Fibroblast of the aortic adventitia (primary cell): ENCODE data around the gene PRKX. TPM values are rescaled to one million over a fixed set of nuclear protein-coding genes. Genes with fewer than 3 reads are reported as not detected.
"Not testable (repeated sequence)": the region's sequence is repeated elsewhere in the genome, so short reads cannot be mapped to it uniquely, and the experiment has no call there.

Source experiments
- DNase-seq: peaks from one replicate; pipeline ENCODE4 v3.0.0-alpha.2; 2010; ENCODE audit warnings: low read depth
- H3K4me3 ChIP-seq: 2 replicates; pipeline ENCODE4 v1.5.1; 2011; ENCODE audit warnings: low read depth, mild to moderate bottlenecking, control low read depth, low read length, moderate library complexity
- CTCF ChIP-seq: IDR thresholded peaks from 2 replicates; pipeline ENCODE4 v1.5.1; 2011; ENCODE audit warnings: mild to moderate bottlenecking, low read length, control low read depth, inconsistent platforms; ENCODE audit not compliant: insufficient read depth
- total RNA-seq: library from RNA; depleted of rRNA; stranded (reverse); fragments of >200 nt; gene quantifications from 2 replicates; pipeline ENCODE4 v1.2.3, GENCODE V29; 2012; ENCODE audit warnings: low replicate concordance

PRKX gene
- total RNA-seq, 1 donor: 7.5 TPM

GRCh38 chrX:3733043-3733430 lies 19.6 kb upstream of the PRKX start:
- no peak for DNase-seq

GRCh38 chrX:3732326-3733042 lies 19.0 kb upstream of the PRKX start:
- not testable (repeated sequence) for H3K4me3 ChIP-seq, DNase-seq

More at GRCh38 chrX:3733043-3733430, 19.6 kb upstream of the PRKX start:
- H3K4me3 ChIP-seq: no peak overlapping the region
- TF ChIP-seq CTCF: no peak

- peak; percentile 86 for DNase-seq
- no peak for TF ChIP-seq CTCF
- H3K4me3 ChIP-seq: no peak overlapping the region
These were observed 15.0 kb upstream of the PRKX start for GRCh38 chrX:3728454-3728853.

GRCh38 chrX:3723460-3723859 lies 10.0 kb upstream of the PRKX start:
- not testable (repeated sequence) for H3K4me3 ChIP-seq, DNase-seq

- peak; percentile 81 for DNase-seq
- H3K4me3 ChIP-seq: no peak overlapping the region
- no peak for TF ChIP-seq CTCF
These were observed 4.4 kb upstream of the PRKX start for GRCh38 chrX:3717742-3718420.

GRCh38 chrX:3715921-3716320 lies 2.5 kb upstream of the PRKX start:
- DNase-seq: no peak
- no peak for TF ChIP-seq CTCF
- H3K4me3 ChIP-seq: no peak overlapping the region

- DNase-seq, H3K4me3 ChIP-seq: not testable (repeated sequence)
These were observed 1.4 kb upstream of the PRKX start for GRCh38 chrX:3714706-3715479.

GRCh38 chrX:3713937-3714434 lies 537 bp upstream of the PRKX start:
- no peak for TF ChIP-seq CTCF
- peak overlapping the region; percentile 72 for H3K4me3 ChIP-seq
- no peak for DNase-seq
